LNCaP clone FGC (cell line): ENCODE data around the gene DUSP19.
A peak's percentile ranks its signal among the peaks of the same experiment; 100 is the strongest.

Experiments
- DNase-seq: peaks from one replicate; pipeline ENCODE4 v3.0.0-alpha.2; 2011; ENCODE audit warnings: low read depth
- H3K4me3 ChIP-seq: 2 replicates; pipeline ENCODE4 v1.5.1; 2011; ENCODE audit warnings: mild to moderate bottlenecking, low read depth, low read length, control low read depth
- CTCF ChIP-seq: IDR thresholded peaks from 2 replicates; pipeline ENCODE4 v1.5.1; 2012; ENCODE audit warnings: mild to moderate bottlenecking; ENCODE audit not compliant: control insufficient read depth, insufficient read depth; ENCODE audit errors: extremely low read depth

The DUSP19 gene

GRCh38 chr2:183089192-183089851 lies 10.8 kb downstream of the DUSP19 start:
- TF ChIP-seq CTCF, result no peak
- no peak for DNase-seq
- no peak overlapping the region for H3K4me3 ChIP-seq

- H3K4me3 ChIP-seq, result no peak overlapping the region
- no peak for DNase-seq
- TF ChIP-seq CTCF, result no peak
Measured at GRCh38 chr2:183091318-183091953, 12.9 kb downstream of the DUSP19 start.

GRCh38 chr2:183091954-183092345 lies 13.4 kb downstream of the DUSP19 start:
- TF ChIP-seq CTCF, result no peak
- DNase-seq, result no peak
- H3K4me3 ChIP-seq, result no peak overlapping the region

- H3K4me3 ChIP-seq, result no peak overlapping the region
- peak; percentile 34; the same call in 1 of the 2 replicates for TF ChIP-seq CTCF
- DNase-seq, result no peak
Measured at GRCh38 chr2:183093857-183094657, 15.5 kb downstream of the DUSP19 start.

- no peak for TF ChIP-seq CTCF
- H3K4me3 ChIP-seq, result no peak overlapping the region
- DNase-seq, result no peak
Measured at GRCh38 chr2:183105402-183106134, 27.0 kb downstream of the DUSP19 start.

GRCh38 chr2:183112577-183112976 lies 34.0 kb downstream of the DUSP19 start:
- no peak for DNase-seq
- no peak overlapping the region for H3K4me3 ChIP-seq
- no peak for TF ChIP-seq CTCF
